ENCODE data around the gene CBY3.

DNA sequence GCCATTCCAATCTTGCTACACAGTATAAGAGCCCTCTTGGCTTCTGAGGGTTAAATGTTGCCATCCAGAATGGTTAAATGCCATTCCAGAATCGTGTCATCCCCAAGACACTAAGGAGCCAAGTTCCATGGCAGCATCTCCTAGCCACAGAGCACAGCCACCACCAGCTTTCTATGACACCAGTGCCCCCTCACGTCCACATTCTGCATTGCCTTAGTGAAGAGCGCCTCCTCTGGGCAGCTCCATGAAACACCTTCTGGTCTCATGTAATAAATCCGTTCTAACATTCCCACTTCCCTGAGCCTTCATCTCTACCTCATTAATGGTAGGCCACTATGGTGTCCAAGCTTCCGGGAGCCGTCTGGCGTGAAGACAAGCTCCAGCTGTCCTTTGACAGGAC is 12.4 kb downstream of the CBY3 start:
- TF ChIP-seq EZH2 (optimal IDR thresholded peaks at IDR 0.05; ENCODE audit: low read depth, low read length) (no peak), EZH2phosphoT487 (IDR thresholded peaks at IDR 0.05; ENCODE audit: low read length) (no peak)
- TF ChIP-seq, protein P1, sequence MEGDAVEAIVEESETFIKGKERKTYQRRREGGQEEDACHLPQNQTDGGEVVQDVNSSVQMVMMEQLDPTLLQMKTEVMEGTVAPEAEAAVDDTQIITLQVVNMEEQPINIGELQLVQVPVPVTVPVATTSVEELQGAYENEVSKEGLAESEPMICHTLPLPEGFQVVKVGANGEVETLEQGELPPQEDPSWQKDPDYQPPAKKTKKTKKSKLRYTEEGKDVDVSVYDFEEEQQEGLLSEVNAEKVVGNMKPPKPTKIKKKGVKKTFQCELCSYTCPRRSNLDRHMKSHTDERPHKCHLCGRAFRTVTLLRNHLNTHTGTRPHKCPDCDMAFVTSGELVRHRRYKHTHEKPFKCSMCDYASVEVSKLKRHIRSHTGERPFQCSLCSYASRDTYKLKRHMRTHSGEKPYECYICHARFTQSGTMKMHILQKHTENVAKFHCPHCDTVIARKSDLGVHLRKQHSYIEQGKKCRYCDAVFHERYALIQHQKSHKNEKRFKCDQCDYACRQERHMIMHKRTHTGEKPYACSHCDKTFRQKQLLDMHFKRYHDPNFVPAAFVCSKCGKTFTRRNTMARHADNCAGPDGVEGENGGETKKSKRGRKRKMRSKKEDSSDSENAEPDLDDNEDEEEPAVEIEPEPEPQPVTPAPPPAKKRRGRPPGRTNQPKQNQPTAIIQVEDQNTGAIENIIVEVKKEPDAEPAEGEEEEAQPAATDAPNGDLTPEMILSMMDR (IDR thresholded peaks at IDR 0.05; ENCODE audit: low read length) = peak; percentile 100
